Endothelial cell of umbilical vein (primary cell): ENCODE results near the gene RHBDD3. TPM values are rescaled to one million over a fixed set of nuclear protein-coding genes. Genes with fewer than 3 reads are reported as not detected.

Experiments used
- BruUV-seq: library from RNA; stranded (reverse); fragments of 400-500 nt; replicated peaks from 2 replicates; lab custom pipeline; 2021; lab: Mats Ljungman, UMichigan
- CTCF ChIA-PET: fragments of 300-600, 350-600 bp; sonication (Branson Sonifier 250); formaldehyde crosslinking; loops from one replicate; lab custom pipeline; 2021; ENCODE audit warnings: antibody characterized with exemption, inconsistent platforms; lab: Charles Lee
- POLR2A ChIA-PET: fragments of 300-600, 350-600 bp; sonication (Branson Sonifier 250); formaldehyde crosslinking; loops from one replicate; lab custom pipeline; 2021; ENCODE audit warnings: antibody characterized with exemption, inconsistent platforms; lab: Charles Lee
- DNase-seq: peaks from one replicate; pipeline ENCODE4 v3.0.0-alpha.2; 2011; ENCODE audit warnings: low read depth, low spot score
- FAIRE-seq: peaks from 2 replicates; lab custom pipeline; 2011; peaks lifted over from hg19 to GRCh38; lab: Jason Lieb, UNC
- H2AFZ ChIP-seq: 2 replicates; pipeline ENCODE4 v1.6.0; 2012; ENCODE audit warnings: low read depth, low read length, control low read depth, inconsistent platforms
- H3K27ac ChIP-seq: 2 replicates; pipeline ENCODE4 v1.5.1; 2011; ENCODE audit warnings: low read depth, mild to moderate bottlenecking, control low read depth, low read length, moderate library complexity; ENCODE audit not compliant: insufficient read depth
- H3K27me3 ChIP-seq, 2 experiments: 2 replicates each; pipeline versions ENCODE4 v1.6.0 to v1.6.1; 2011; ENCODE audit warnings: low read length in 2 of 2, mixed read lengths in 1 of 2; ENCODE audit not compliant: control insufficient read depth in 2 of 2, insufficient read depth in 2 of 2
- H3K36me3 ChIP-seq, 2 experiments: 2 replicates in 1 of 2; 3 replicates in 1 of 2; pipeline ENCODE4 v1.5.1; 2011; ENCODE audit warnings: low read length in 2 of 2, mild to moderate bottlenecking in 1 of 2, moderate library complexity in 1 of 2; ENCODE audit not compliant: control insufficient read depth in 2 of 2, insufficient read depth in 2 of 2; ENCODE audit errors: extremely low read depth in 1 of 2
- H3K4me1 ChIP-seq: 3 replicates; pipeline ENCODE4 v1.5.1; 2011; ENCODE audit warnings: mild to moderate bottlenecking, low read length; ENCODE audit not compliant: control insufficient read depth, insufficient read depth; ENCODE audit errors: extremely low read depth
- H3K4me2 ChIP-seq: 2 replicates; pipeline ENCODE4 v1.6.1; 2011; ENCODE audit warnings: low read length, control low read depth, mixed read lengths; ENCODE audit not compliant: insufficient read depth
- H3K4me3 ChIP-seq, 3 experiments: fragments of 200-600 bp in 1 of 3; sonication (generic), shearing (Covaris generic) in 1 of 3; replicated peaks in 1 of 3; 2 replicates each; pipeline ENCODE4 v1.5.1; 2011 to 2016; ENCODE audit warnings: control low read depth in 3 of 3, low read length in 3 of 3, mild to moderate bottlenecking in 2 of 3, inconsistent platforms in 1 of 3, low read depth in 1 of 3, moderate library complexity in 1 of 3; ENCODE audit not compliant: insufficient read depth in 1 of 3
- H3K79me2 ChIP-seq: 2 replicates; pipeline ENCODE4 v1.6.0; 2012; ENCODE audit warnings: low read length, inconsistent platforms; ENCODE audit not compliant: control insufficient read depth, insufficient read depth
- H3K9ac ChIP-seq: replicated peaks from 2 replicates; pipeline ENCODE3; 2011; ENCODE audit warnings: low read length, control low read depth; ENCODE audit not compliant: insufficient read depth; ENCODE audit errors: extremely low read depth
- H3K9me1 ChIP-seq: replicated peaks from 3 replicates; pipeline ENCODE4 v1.6.0; 2011; ENCODE audit warnings: mild to moderate bottlenecking, low read length; ENCODE audit not compliant: control insufficient read depth, insufficient read depth; ENCODE audit errors: extremely low read depth
- H3K9me3 ChIP-seq: replicated peaks from 2 replicates; pipeline ENCODE4 v1.5.1; 2012; ENCODE audit warnings: low read length, inconsistent platforms; ENCODE audit not compliant: control insufficient read depth, insufficient read depth
- H4K20me1 ChIP-seq: replicated peaks from 2 replicates; pipeline ENCODE3; 2011; ENCODE audit warnings: mild to moderate bottlenecking, low read length; ENCODE audit not compliant: control insufficient read depth, insufficient read depth; ENCODE audit errors: extremely low read depth
- EZH2 ChIP-seq: IDR thresholded peaks from 2 replicates; pipeline ENCODE4 v1.6.1; 2012; ENCODE audit warnings: borderline replicate concordance, low read depth, mild to moderate bottlenecking, moderate library complexity, low read length, inconsistent platforms; ENCODE audit not compliant: severe bottlenecking
- FOS ChIP-seq: IDR thresholded peaks from 2 replicates; pipeline ENCODE4 v1.6.1; 2011; ENCODE audit warnings: mild to moderate bottlenecking, low read length, moderate library complexity, borderline replicate concordance; ENCODE audit not compliant: insufficient read depth
- GATA2 ChIP-seq: IDR thresholded peaks from 2 replicates; pipeline ENCODE4 v1.7.0; 2011; ENCODE audit warnings: low read depth, mild to moderate bottlenecking, moderate library complexity, mixed read lengths, low read length; ENCODE audit not compliant: insufficient read length, insufficient read depth
- JUN ChIP-seq: IDR thresholded peaks from 2 replicates; pipeline ENCODE4 v1.6.1; 2011; ENCODE audit warnings: borderline replicate concordance, low read depth; ENCODE audit not compliant: insufficient read length, insufficient read depth
- MYC ChIP-seq: IDR thresholded peaks from one replicate; pipeline ENCODE4 v1.6.1; 2011; ENCODE audit warnings: mild to moderate bottlenecking, low read depth, low read length
- POLR2A ChIP-seq: IDR thresholded peaks from 2 replicates; pipeline ENCODE4 v1.6.1; 2012; ENCODE audit warnings: low read depth, mild to moderate bottlenecking, control low read depth, low read length
- POLR2AphosphoS5 ChIP-seq: IDR thresholded peaks from 2 replicates; pipeline ENCODE4 v1.6.1; 2012; ENCODE audit warnings: low read depth, mild to moderate bottlenecking, control low read depth, low read length, moderate library complexity; ENCODE audit not compliant: insufficient read depth
- dilution Hi-C: fragments of 300-500 bp; cut with MboI; formaldehyde crosslinking; loops from one replicate; pipeline ENCODE4 v1.15.0; 2019; ENCODE audit warnings: low sequenced_read_pairs; ENCODE audit not compliant: extremely low pct_ligation_motif_present
- intact Hi-C: fragments of 100-400 bp; cut with micrococcal nuclease; formaldehyde crosslinking; loops from one replicate; pipeline ENCODE4 v1.10.0; 2022
- polyA plus RNA-seq, 4 experiments: library from polyadenylated mRNA; depleted of rRNA in 3 of 4; stranded (reverse) in 3 of 4; unstranded in 1 of 4; fragments of >200 nt; gene quantifications; 2 replicates each; pipeline versions ENCODE4 v1.2.1 to v1.2.3, GENCODE V29; 2011 to 2012; ENCODE audit warnings: missing spikeins in 1 of 4
- total RNA-seq: library from RNA; stranded (reverse); gene quantifications from 2 replicates; pipeline ENCODE4 v1.2.3, GENCODE V29; 2021
- TF ChIP-seq, protein P1 (sequence below): IDR thresholded peaks from 2 replicates; pipeline ENCODE4 v1.6.1; 2011; ENCODE audit not compliant: insufficient read depth, insufficient read length
- TF ChIP-seq, protein P2 (sequence below), 2 donors: IDR thresholded peaks; 1 replicate in 1 of 2; 2 replicates in 1 of 2; pipeline ENCODE4 v1.5.1; 2011; ENCODE audit warnings: low read length in 2 of 2, mild to moderate bottlenecking in 2 of 2, moderate library complexity in 2 of 2, control low read depth in 1 of 2, inconsistent platforms in 1 of 2, low read depth in 1 of 2; ENCODE audit not compliant: insufficient read depth in 1 of 2; ENCODE audit errors: extremely low read depth in 1 of 2

RHBDD3 gene
- total and polyA plus RNA-seq, 2 donors (not counting 3 experiments of a cell fraction or from before 2014, with no cell fraction given), result 31.3 to 37.2 TPM

DNA sequence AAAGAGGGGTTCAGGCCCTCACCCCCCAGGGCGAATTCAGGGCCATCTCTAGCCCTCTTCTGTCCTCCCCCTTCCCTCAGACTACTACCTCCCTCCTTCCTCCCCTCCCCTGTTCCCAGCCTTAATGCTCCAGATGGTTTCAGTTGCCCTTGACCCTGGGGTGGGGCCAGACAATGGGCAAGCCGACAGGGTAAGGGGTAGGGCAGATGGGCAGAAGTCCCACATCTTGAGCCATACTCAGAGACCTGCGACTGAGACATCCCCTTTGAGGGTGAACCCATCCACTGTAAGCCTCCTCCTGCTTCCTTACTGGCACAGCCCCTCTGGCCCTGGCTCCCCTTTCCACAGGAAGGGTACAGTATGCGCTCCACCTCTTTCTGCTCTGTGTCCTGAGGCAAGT, 1.9 kb downstream of the RHBDD3 start:
- Histone ChIP-seq H2AFZ (no peak overlapping the region), H3K4me2 (peak overlapping the region; percentile 95), H3K4me1 (peaks cover 31% of the 10 kb centered on the region), H3K27ac (no peak overlapping the region), H3K9ac (no peak overlapping the region), H3K79me2 (peaks cover 46% of the 10 kb centered on the region), H3K4me3 (no peak overlapping the region), H3K9me1 (no peaks in the 10 kb centered on the region), H3K36me3 (peaks cover 4 to 12% of the 10 kb centered on the region in 2 experiments), H3K9me3 (no peaks in the 10 kb centered on the region), H4K20me1 (peaks cover 6% of the 10 kb centered on the region), H3K27me3 (no peaks in the 10 kb centered on the region)
- FAIRE-seq, result no peak
- intact Hi-C loops (loop anchor here (5.0 kb wide), 1 partner anchor 41 kb away; the partner anchor contains the start of gene GAS2L1), dilution Hi-C loops (no loop called here)
- DNase-seq, result no peak
- TF ChIP-seq, protein P1, sequence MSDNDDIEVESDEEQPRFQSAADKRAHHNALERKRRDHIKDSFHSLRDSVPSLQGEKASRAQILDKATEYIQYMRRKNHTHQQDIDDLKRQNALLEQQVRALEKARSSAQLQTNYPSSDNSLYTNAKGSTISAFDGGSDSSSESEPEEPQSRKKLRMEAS, result no peak
- TF ChIP-seq POLR2AphosphoS5 (no peak), EZH2 (no peak), POLR2A (no peak), FOS (no peak), GATA2 (no peak), JUN (no peak), MYC (no peak)
- TF ChIP-seq, protein P2, sequence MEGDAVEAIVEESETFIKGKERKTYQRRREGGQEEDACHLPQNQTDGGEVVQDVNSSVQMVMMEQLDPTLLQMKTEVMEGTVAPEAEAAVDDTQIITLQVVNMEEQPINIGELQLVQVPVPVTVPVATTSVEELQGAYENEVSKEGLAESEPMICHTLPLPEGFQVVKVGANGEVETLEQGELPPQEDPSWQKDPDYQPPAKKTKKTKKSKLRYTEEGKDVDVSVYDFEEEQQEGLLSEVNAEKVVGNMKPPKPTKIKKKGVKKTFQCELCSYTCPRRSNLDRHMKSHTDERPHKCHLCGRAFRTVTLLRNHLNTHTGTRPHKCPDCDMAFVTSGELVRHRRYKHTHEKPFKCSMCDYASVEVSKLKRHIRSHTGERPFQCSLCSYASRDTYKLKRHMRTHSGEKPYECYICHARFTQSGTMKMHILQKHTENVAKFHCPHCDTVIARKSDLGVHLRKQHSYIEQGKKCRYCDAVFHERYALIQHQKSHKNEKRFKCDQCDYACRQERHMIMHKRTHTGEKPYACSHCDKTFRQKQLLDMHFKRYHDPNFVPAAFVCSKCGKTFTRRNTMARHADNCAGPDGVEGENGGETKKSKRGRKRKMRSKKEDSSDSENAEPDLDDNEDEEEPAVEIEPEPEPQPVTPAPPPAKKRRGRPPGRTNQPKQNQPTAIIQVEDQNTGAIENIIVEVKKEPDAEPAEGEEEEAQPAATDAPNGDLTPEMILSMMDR (IDR thresholded peaks at IDR 0.05; ENCODE audit: extremely low read depth in 1 of 2, insufficient read depth in 1 of 2, low read depth in 1 of 2, low read length in 2 of 2), result no peak
- ChIA-PET CTCF (interaction anchor here (2.2 kb wide), 1 partner anchor 20 kb away, joined by 11 read pairs; no protein-coding TSS in a partner anchor), POLR2A (no interaction called here)
- BruUV-seq, result no TSS peak
